ENCODE data around the gene MAD1L1.

DNA sequence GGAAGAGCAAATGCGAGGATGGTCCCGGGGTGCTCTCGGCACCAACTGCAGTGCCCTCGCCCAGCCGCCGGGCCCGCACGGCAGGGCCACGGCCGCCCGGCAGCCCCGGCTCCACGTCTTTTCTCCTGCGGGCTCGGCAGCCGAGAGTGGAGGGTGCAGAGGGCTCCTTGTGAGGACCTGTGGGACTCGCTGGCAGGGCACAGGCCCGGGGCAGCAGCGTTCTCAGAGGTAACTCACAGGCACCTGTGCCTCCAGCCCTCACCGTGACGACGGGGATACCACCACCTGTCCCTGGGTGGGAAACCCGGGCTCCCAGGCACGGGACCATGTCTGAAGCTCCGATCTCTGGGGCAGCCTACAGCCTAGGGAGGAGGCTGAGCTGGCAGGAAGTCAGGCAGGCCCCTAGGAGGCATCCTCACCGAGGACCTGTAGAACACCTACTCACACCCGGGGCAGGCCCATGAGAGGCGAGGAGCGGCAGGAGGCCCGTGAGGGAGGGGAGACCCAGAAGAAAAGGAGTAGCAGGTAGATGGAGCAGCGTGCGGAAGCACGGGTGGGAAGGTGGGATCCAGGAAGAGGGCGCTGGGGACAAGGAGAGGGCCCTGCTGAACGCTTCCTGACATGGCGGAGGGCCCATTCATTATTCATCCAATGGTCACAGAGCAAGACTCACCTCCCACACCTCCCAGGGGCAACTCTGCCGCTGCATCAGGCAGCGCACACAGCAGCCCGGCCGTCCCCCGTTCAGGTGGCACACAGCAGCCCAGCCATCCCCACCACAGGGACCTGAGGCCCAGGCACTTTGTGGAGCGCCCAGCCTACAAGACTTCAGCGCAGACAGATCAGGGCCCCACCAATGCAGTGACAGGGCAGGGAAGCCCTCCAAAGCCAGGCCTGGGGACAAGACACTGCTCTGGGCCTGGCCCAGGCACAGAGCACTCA is 244.9 kb downstream of the MAD1L1 start:
- TF ChIP-seq CTCF (conservative IDR thresholded peaks at IDR 0.05; ENCODE audit: low read depth, low read length), result no peak
- TF ChIP-seq EZH2 (IDR thresholded peaks at IDR 0.05; ENCODE audit: borderline replicate concordance, low read depth, low read length, poor library complexity, severe bottlenecking), result no peak
